WTC11 (cell line): Measurements from ENCODE around the gene RND2. TPM values are rescaled to one million over a fixed set of nuclear protein-coding genes. Genes with fewer than 3 reads are reported as not detected.

ENCODE experiments used
- ATAC-seq: fragments of 200-7000 bp; cut with Tn5 transposase; 2 replicates; pipeline ENCODE4 v1.10.0; 2021; ENCODE audit warnings: mild to moderate bottlenecking, moderate library complexity
- CTCF ChIA-PET: fragments of 300-600 bp; sonication (Branson Sonifier 250); formaldehyde crosslinking; loops from one replicate; lab custom pipeline; 2021; ENCODE audit warnings: antibody characterized with exemption; lab: Charles Lee
- POLR2A ChIA-PET: fragments of 350-600 bp; sonication (Branson Sonifier 250); formaldehyde crosslinking; loops from one replicate; lab custom pipeline; 2021; ENCODE audit warnings: antibody characterized with exemption; lab: Charles Lee
- DNase-seq: peaks from one replicate; pipeline ENCODE4 v3.0.0; 2021; ENCODE audit warnings: low spot score
- H3K27ac Mint-ChIP-seq: 2 replicates; pipeline ENCODE4 v1.8.0; 2021; ENCODE audit warnings: mixed read lengths
- H3K27me3 Mint-ChIP-seq: 2 replicates; pipeline ENCODE4 v1.8.0; 2021; ENCODE audit warnings: low read depth, mild to moderate bottlenecking, moderate library complexity, mixed read lengths
- H3K36me3 Mint-ChIP-seq: 2 replicates; pipeline ENCODE4 v1.8.0; 2021; ENCODE audit warnings: mixed read lengths
- H3K4me1 Mint-ChIP-seq: 2 replicates; pipeline ENCODE4 v1.8.0; 2022; ENCODE audit warnings: mixed read lengths
- H3K4me3 Mint-ChIP-seq: 2 replicates; pipeline ENCODE4 v1.8.0; 2021; ENCODE audit warnings: mild to moderate bottlenecking, moderate library complexity, mixed read lengths
- H3K9me3 Mint-ChIP-seq: 2 replicates; pipeline ENCODE4 v1.8.0; 2021; ENCODE audit warnings: mixed read lengths
- ATF1 ChIP-seq: sonication (generic); formaldehyde crosslinking; IDR thresholded peaks from 2 replicates; pipeline ENCODE4 v1.8.1; 2023; ENCODE audit warnings: mild to moderate bottlenecking, moderate library complexity, missing genetic modification reagents
- CREM ChIP-seq: sonication (generic); formaldehyde crosslinking; IDR thresholded peaks from 2 replicates; pipeline ENCODE4 v1.8.1; 2022; ENCODE audit warnings: mild to moderate bottlenecking, missing genetic modification reagents, moderate library complexity
- EMX1 ChIP-seq: fragments of 250-450 bp; sonication (Bioruptor Pico); IDR thresholded peaks from 2 replicates; pipeline ENCODE4 v1.8.0; 2021; ENCODE audit warnings: mild to moderate bottlenecking
- FOXP1 ChIP-seq: sonication (generic); formaldehyde crosslinking; IDR thresholded peaks from 2 replicates; pipeline ENCODE4 v1.8.0; 2022; ENCODE audit warnings: missing genetic modification reagents, mild to moderate bottlenecking, moderate library complexity, borderline replicate concordance
- HMGA2 ChIP-seq: fragments of 250-450 bp; sonication (Bioruptor Pico); IDR thresholded peaks from 2 replicates; pipeline ENCODE4 v1.4.0; 2021; ENCODE audit warnings: mild to moderate bottlenecking, moderate library complexity
- NR1H2 ChIP-seq: sonication (generic); formaldehyde crosslinking; IDR thresholded peaks from 2 replicates; pipeline ENCODE4 v1.9.0; 2021; ENCODE audit warnings: mild to moderate bottlenecking, moderate library complexity, missing genetic modification reagents
- RELA ChIP-seq: sonication (generic); formaldehyde crosslinking; IDR thresholded peaks from 2 replicates; pipeline ENCODE4 v1.8.1; 2022; ENCODE audit warnings: missing genetic modification reagents, mild to moderate bottlenecking, borderline replicate concordance
- SP1 ChIP-seq: sonication (generic); formaldehyde crosslinking; conservative IDR thresholded peaks from 2 replicates; pipeline ENCODE4 v1.8.1; 2022; ENCODE audit warnings: missing genetic modification reagents
- ZNF138 ChIP-seq: sonication (generic); formaldehyde crosslinking; conservative IDR thresholded peaks from 2 replicates; pipeline ENCODE4 v1.8.1; 2022; ENCODE audit warnings: mild to moderate bottlenecking, moderate library complexity, missing genetic modification reagents
- ZNF263 ChIP-seq: sonication (generic); formaldehyde crosslinking; IDR thresholded peaks from 2 replicates; pipeline ENCODE4 v1.8.1; 2022; ENCODE audit warnings: low read depth, mild to moderate bottlenecking, moderate library complexity, missing genetic modification reagents
- total RNA-seq: library from RNA; stranded (reverse); gene quantifications from 3 replicates; pipeline ENCODE4 v1.2.3, GENCODE V29; 2021
- TF ChIP-seq, protein P1 (sequence below): fragments of 250-450 bp; sonication (Bioruptor Pico); IDR thresholded peaks from 2 replicates; pipeline ENCODE4 v2.1.2; 2022; ENCODE audit warnings: mild to moderate bottlenecking, moderate library complexity
- TF ChIP-seq, protein P2 (sequence below): sonication (generic); formaldehyde crosslinking; IDR thresholded peaks from 2 replicates; pipeline ENCODE4 v1.8.0; 2022; ENCODE audit warnings: missing genetic modification reagents
- TF ChIP-seq, protein P3 (sequence below): sonication (generic); formaldehyde crosslinking; IDR thresholded peaks from 2 replicates; pipeline ENCODE4 v1.8.0; 2022; ENCODE audit warnings: mild to moderate bottlenecking, missing genetic modification reagents
- TF ChIP-seq, protein P4 (sequence below): sonication (generic); formaldehyde crosslinking; conservative IDR thresholded peaks from 2 replicates; pipeline ENCODE4 v1.8.1; 2022; ENCODE audit warnings: mild to moderate bottlenecking, missing genetic modification reagents
- TF ChIP-seq, protein P5 (sequence below): sonication (generic); formaldehyde crosslinking; IDR thresholded peaks from 2 replicates; pipeline ENCODE4 v1.8.0; 2023; ENCODE audit warnings: missing genetic modification reagents, mild to moderate bottlenecking, borderline replicate concordance
- TF ChIP-seq, protein P6 (sequence below): sonication (generic); formaldehyde crosslinking; IDR thresholded peaks from 2 replicates; pipeline ENCODE4 v1.8.0; 2022; ENCODE audit warnings: mild to moderate bottlenecking, missing genetic modification reagents
- TF ChIP-seq, protein P7 (sequence below): fragments of 200-600 bp; IDR thresholded peaks from 2 replicates; pipeline ENCODE4 v1.8.0; 2022; ENCODE audit warnings: antibody characterized with exemption

Gene RND2
- total RNA-seq, 1 experiment from 2014 or later = 50.2 TPM

DNA sequence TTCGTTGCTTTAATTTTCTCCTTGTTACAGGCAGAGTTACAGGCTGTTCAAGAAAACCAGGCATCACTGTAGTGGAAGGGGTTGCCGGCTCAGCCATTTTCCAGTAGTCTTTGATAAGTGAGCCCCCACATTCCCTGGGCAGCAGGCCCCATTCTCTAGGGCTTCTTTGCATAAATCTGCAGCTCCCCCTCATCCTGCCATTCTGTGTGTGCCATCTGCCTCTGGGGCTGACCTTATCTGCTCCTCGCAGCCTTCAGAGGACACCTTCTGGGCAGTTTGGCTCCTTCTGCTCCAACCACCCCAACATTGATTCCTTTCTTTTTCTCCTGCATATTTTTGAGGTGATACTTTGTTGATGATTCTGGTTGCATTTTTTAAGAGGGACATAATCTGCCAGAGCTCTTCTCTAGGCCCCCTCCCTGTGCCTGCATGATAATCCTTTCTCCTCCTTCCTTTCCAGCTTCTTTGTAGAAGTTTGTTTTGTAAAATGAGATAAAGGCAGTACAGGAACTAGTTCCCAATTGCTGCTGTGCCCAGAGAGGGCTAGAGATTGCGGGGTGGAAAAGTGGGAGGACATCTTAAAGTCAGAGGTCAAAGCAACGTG, 17.1 kb downstream of the RND2 start:
- Mint-ChIP-seq H3K27ac (peak overlapping the region; percentile 98), H3K4me3 (peak overlapping the region; percentile 2; the same call in 1 of the 2 replicates), H3K4me1 (peaks cover 54% of the 10 kb centered on the region), H3K27me3 (no peaks in the 10 kb centered on the region), H3K36me3 (peaks cover 13% of the 10 kb centered on the region), H3K9me3 (no peaks in the 10 kb centered on the region)
- TF ChIP-seq, protein P1, sequence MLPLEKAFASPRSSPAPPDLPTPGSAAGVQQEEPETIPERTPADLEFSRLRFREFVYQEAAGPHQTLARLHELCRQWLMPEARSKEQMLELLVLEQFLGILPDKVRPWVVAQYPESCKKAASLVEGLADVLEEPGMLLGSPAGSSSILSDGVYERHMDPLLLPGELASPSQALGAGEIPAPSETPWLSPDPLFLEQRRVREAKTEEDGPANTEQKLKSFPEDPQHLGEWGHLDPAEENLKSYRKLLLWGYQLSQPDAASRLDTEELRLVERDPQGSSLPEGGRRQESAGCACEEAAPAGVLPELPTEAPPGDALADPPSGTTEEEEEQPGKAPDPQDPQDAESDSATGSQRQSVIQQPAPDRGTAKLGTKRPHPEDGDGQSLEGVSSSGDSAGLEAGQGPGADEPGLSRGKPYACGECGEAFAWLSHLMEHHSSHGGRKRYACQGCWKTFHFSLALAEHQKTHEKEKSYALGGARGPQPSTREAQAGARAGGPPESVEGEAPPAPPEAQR (CRISPR knock-in tag) = no peak
- TF ChIP-seq SP1 (CRISPR knock-in tag) = 0 out of 2 replicates have a peak, but pooled peaks have one; percentile 18
- TF ChIP-seq, protein P2, sequence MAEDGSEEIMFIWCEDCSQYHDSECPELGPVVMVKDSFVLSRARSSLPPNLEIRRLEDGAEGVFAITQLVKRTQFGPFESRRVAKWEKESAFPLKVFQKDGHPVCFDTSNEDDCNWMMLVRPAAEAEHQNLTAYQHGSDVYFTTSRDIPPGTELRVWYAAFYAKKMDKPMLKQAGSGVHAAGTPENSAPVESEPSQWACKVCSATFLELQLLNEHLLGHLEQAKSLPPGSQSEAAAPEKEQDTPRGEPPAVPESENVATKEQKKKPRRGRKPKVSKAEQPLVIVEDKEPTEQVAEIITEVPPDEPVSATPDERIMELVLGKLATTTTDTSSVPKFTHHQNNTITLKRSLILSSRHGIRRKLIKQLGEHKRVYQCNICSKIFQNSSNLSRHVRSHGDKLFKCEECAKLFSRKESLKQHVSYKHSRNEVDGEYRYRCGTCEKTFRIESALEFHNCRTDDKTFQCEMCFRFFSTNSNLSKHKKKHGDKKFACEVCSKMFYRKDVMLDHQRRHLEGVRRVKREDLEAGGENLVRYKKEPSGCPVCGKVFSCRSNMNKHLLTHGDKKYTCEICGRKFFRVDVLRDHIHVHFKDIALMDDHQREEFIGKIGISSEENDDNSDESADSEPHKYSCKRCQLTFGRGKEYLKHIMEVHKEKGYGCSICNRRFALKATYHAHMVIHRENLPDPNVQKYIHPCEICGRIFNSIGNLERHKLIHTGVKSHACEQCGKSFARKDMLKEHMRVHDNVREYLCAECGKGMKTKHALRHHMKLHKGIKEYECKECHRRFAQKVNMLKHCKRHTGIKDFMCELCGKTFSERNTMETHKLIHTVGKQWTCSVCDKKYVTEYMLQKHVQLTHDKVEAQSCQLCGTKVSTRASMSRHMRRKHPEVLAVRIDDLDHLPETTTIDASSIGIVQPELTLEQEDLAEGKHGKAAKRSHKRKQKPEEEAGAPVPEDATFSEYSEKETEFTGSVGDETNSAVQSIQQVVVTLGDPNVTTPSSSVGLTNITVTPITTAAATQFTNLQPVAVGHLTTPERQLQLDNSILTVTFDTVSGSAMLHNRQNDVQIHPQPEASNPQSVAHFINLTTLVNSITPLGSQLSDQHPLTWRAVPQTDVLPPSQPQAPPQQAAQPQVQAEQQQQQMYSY (CRISPR knock-in tag) = peak; percentile 79
- POLR2A ChIA-PET = interaction anchor here (0.6 to 2.0 kb wide), 2 partner anchors 18 to 24 kb away, joined by 3 to 4 read pairs; no protein-coding TSS in a partner anchor
- ATAC-seq (peak; percentile 52), DNase-seq (no peak)
- CTCF ChIA-PET = interaction anchor here (0.6 to 4.3 kb wide), 5 partner anchors 15 to 164 kb away, joined by 4 to 45 read pairs (median 5); partner anchors contain the start of genes RND2, RPL27 and VAT1

DNA sequence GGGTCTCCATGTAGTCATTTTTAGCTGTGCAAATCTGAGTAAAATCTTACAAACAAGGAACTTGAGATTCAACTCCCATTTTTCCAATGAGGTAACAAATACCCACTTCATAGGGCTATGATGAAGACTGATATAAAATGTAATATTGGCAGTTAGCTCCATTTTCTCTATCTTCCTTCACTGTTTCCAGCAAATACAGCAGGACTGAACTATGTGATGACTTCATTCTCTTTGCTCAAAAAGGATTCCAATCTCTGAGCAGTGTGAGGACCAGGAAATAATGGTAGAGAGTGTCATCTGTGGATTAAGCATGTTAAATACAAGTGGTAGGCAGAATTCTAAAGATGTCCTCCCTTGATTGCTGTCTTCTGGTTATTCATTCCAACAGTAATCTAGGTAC, 18.3 kb downstream of the RND2 start:
- no peaks in the 10 kb centered on the region for H3K9me3 Mint-ChIP-seq
- H3K27me3 Mint-ChIP-seq = no peaks in the 10 kb centered on the region
- CTCF ChIA-PET = interaction anchor here (4.3 kb wide), 1 partner anchor 18 kb away, joined by 45 read pairs; the partner anchor contains the start of gene RND2
- POLR2A ChIA-PET = interaction anchor here (0.6 to 2.0 kb wide), 2 partner anchors 19 to 126 kb away, joined by 3 to 4 read pairs; no protein-coding TSS in a partner anchor
- H3K36me3 Mint-ChIP-seq = peaks cover 16% of the 10 kb centered on the region
- DNase-seq (no peak), ATAC-seq (no peak)
- H3K4me3 Mint-ChIP-seq = no peak overlapping the region
- H3K27ac Mint-ChIP-seq = peak overlapping the region; percentile 98
- H3K4me1 Mint-ChIP-seq = peaks cover 48% of the 10 kb centered on the region
- TF ChIP-seq FOXP1 (no peak), HMGA2 (CRISPR knock-in tag) (no peak)
- TF ChIP-seq, protein P3, sequence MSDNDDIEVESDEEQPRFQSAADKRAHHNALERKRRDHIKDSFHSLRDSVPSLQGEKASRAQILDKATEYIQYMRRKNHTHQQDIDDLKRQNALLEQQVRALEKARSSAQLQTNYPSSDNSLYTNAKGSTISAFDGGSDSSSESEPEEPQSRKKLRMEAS (CRISPR knock-in tag) = no peak
- TF ChIP-seq, all 79 proteins: peak for 0

DNA sequence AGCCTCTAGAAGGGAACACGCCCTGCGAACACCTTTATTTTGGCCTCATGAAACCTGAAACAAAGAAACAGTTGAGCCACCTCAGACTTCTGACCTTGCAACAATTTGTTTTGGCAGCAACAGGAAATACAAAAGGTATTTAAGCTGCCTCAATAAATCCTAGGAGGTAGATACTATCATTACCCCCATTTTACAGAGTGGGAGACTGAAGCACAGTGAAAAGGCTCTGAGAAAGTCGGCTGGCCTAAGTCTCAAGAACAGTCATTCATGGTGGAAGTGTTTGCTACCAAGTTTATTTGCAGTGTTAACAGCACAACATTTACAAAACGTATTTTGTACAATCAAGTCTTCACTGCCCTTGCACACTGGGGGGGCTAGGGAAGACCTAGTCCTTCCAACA, 19.0 kb downstream of the RND2 start:
- H3K4me1 Mint-ChIP-seq = peaks cover 47% of the 10 kb centered on the region
- peaks cover 16% of the 10 kb centered on the region for H3K36me3 Mint-ChIP-seq
- H3K4me3 Mint-ChIP-seq = no peak overlapping the region
- H3K9me3 Mint-ChIP-seq = no peaks in the 10 kb centered on the region
- POLR2A ChIA-PET = interaction anchor here (0.8 kb wide), 1 partner anchor 125 kb away, joined by 3 read pairs; no protein-coding TSS in a partner anchor
- peak overlapping the region; percentile 59; the same call in 1 of the 2 replicates for H3K27ac Mint-ChIP-seq
- DNase-seq = no peak
- H3K27me3 Mint-ChIP-seq = no peaks in the 10 kb centered on the region
- CTCF ChIA-PET = no interaction called here
- no peak for ATAC-seq
- no peak for TF ChIP-seq ZNF263
- TF ChIP-seq ATF1 (CRISPR knock-in tag) = no peak
- no peak for TF ChIP-seq RELA
- TF ChIP-seq, protein P4, sequence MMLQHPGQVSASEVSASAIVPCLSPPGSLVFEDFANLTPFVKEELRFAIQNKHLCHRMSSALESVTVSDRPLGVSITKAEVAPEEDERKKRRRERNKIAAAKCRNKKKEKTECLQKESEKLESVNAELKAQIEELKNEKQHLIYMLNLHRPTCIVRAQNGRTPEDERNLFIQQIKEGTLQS = no peak
- no peak for TF ChIP-seq SP1 (CRISPR knock-in tag)
- TF ChIP-seq CREM (CRISPR knock-in tag) = no peak
- TF ChIP-seq, protein P5, sequence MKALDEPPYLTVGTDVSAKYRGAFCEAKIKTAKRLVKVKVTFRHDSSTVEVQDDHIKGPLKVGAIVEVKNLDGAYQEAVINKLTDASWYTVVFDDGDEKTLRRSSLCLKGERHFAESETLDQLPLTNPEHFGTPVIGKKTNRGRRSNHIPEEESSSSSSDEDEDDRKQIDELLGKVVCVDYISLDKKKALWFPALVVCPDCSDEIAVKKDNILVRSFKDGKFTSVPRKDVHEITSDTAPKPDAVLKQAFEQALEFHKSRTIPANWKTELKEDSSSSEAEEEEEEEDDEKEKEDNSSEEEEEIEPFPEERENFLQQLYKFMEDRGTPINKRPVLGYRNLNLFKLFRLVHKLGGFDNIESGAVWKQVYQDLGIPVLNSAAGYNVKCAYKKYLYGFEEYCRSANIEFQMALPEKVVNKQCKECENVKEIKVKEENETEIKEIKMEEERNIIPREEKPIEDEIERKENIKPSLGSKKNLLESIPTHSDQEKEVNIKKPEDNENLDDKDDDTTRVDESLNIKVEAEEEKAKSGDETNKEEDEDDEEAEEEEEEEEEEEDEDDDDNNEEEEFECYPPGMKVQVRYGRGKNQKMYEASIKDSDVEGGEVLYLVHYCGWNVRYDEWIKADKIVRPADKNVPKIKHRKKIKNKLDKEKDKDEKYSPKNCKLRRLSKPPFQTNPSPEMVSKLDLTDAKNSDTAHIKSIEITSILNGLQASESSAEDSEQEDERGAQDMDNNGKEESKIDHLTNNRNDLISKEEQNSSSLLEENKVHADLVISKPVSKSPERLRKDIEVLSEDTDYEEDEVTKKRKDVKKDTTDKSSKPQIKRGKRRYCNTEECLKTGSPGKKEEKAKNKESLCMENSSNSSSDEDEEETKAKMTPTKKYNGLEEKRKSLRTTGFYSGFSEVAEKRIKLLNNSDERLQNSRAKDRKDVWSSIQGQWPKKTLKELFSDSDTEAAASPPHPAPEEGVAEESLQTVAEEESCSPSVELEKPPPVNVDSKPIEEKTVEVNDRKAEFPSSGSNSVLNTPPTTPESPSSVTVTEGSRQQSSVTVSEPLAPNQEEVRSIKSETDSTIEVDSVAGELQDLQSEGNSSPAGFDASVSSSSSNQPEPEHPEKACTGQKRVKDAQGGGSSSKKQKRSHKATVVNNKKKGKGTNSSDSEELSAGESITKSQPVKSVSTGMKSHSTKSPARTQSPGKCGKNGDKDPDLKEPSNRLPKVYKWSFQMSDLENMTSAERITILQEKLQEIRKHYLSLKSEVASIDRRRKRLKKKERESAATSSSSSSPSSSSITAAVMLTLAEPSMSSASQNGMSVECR (CRISPR knock-in tag) = no peak
- TF ChIP-seq, protein P6, sequence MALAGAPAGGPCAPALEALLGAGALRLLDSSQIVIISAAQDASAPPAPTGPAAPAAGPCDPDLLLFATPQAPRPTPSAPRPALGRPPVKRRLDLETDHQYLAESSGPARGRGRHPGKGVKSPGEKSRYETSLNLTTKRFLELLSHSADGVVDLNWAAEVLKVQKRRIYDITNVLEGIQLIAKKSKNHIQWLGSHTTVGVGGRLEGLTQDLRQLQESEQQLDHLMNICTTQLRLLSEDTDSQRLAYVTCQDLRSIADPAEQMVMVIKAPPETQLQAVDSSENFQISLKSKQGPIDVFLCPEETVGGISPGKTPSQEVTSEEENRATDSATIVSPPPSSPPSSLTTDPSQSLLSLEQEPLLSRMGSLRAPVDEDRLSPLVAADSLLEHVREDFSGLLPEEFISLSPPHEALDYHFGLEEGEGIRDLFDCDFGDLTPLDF (CRISPR knock-in tag) = no peak
- TF ChIP-seq NR1H2 (CRISPR knock-in tag) = no peak
- TF ChIP-seq, protein P7, sequence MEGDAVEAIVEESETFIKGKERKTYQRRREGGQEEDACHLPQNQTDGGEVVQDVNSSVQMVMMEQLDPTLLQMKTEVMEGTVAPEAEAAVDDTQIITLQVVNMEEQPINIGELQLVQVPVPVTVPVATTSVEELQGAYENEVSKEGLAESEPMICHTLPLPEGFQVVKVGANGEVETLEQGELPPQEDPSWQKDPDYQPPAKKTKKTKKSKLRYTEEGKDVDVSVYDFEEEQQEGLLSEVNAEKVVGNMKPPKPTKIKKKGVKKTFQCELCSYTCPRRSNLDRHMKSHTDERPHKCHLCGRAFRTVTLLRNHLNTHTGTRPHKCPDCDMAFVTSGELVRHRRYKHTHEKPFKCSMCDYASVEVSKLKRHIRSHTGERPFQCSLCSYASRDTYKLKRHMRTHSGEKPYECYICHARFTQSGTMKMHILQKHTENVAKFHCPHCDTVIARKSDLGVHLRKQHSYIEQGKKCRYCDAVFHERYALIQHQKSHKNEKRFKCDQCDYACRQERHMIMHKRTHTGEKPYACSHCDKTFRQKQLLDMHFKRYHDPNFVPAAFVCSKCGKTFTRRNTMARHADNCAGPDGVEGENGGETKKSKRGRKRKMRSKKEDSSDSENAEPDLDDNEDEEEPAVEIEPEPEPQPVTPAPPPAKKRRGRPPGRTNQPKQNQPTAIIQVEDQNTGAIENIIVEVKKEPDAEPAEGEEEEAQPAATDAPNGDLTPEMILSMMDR = no peak
- TF ChIP-seq EMX1 (CRISPR knock-in tag) = no peak
- TF ChIP-seq ZNF138 (CRISPR knock-in tag) = no peak
